ENCODE results near the gene PRDX1. TPM values are rescaled to one million over a fixed set of nuclear protein-coding genes. Genes with fewer than 3 reads are reported as not detected.
"Not testable (repeated sequence)": the region's sequence is repeated elsewhere in the genome, so short reads cannot be mapped to it uniquely, and the experiment has no call there.

The PRDX1 gene
- total RNA-seq, 2 donors from 2014 or later: 196 to 246 TPM

- no peak for DNase-seq (ENCODE audit: low spot score)
- Histone ChIP-seq H3K4me3 (no peak overlapping the region), H3K4me1 (ENCODE audit: control insufficient read depth in 1 of 2, low read depth in 2 of 2) (no peaks in the 10 kb centered on the region), H3K27ac (no peak overlapping the region), H3K36me3 (no peaks in the 10 kb centered on the region), H3K27me3 (replicated peaks; ENCODE audit: insufficient read depth) (no peaks in the 10 kb centered on the region), H3K9me3 (no peaks in the 10 kb centered on the region)
- no peak for TF ChIP-seq CTCF (IDR thresholded peaks at IDR 0.05)
- no peak for ATAC-seq (ENCODE audit: insufficient number of reproducible peaks, low FRiP score, low read depth)
These were observed 14.5 kb upstream of the PRDX1 start for GRCh38 chr1:45535988-45536766.

GRCh38 chr1:45531873-45532272 is 10.2 kb upstream of the PRDX1 start:
- no peak for TF ChIP-seq CTCF (IDR thresholded peaks at IDR 0.05)
- H3K9me3 ChIP-seq: no peaks in the 10 kb centered on the region
- ATAC-seq (ENCODE audit: insufficient number of reproducible peaks, low FRiP score, low read depth): no peak

GRCh38 chr1:45530632-45531135 is 9.0 kb upstream of the PRDX1 start:
- Histone ChIP-seq H3K27me3 (replicated peaks; ENCODE audit: insufficient read depth) (no peaks in the 10 kb centered on the region), H3K36me3 (no peaks in the 10 kb centered on the region), H3K4me1 (ENCODE audit: control insufficient read depth in 1 of 2, low read depth in 2 of 2) (no peaks in the 10 kb centered on the region), H3K9me3 (no peaks in the 10 kb centered on the region), H3K4me3 (no peak overlapping the region), H3K27ac (no peak overlapping the region)
- no peak for DNase-seq (ENCODE audit: low spot score)
- no peak for TF ChIP-seq CTCF (IDR thresholded peaks at IDR 0.05)
- ATAC-seq (ENCODE audit: insufficient number of reproducible peaks, low FRiP score, low read depth): no peak

More at GRCh38 chr1:45531873-45532272, 10.2 kb upstream of the PRDX1 start:
- Histone ChIP-seq H3K4me3 (no peak overlapping the region), H3K4me1 (ENCODE audit: control insufficient read depth in 1 of 2, low read depth in 2 of 2) (no peaks in the 10 kb centered on the region), H3K36me3 (no peaks in the 10 kb centered on the region), H3K27ac (no peak overlapping the region), H3K27me3 (replicated peaks; ENCODE audit: insufficient read depth) (no peaks in the 10 kb centered on the region)
- no peak for DNase-seq (ENCODE audit: low spot score)

- H3K27me3 ChIP-seq (replicated peaks; ENCODE audit: insufficient read depth): no peaks in the 10 kb centered on the region
- H3K36me3 ChIP-seq: no peaks in the 10 kb centered on the region
- no peak overlapping the region for H3K27ac ChIP-seq
- peaks cover 0 to 4% of the 10 kb centered on the region in 2 donors for H3K4me1 ChIP-seq (ENCODE audit: control insufficient read depth in 1 of 2, low read depth in 2 of 2)
- no peak for ATAC-seq (ENCODE audit: insufficient number of reproducible peaks, low FRiP score, low read depth)
- H3K9me3 ChIP-seq: no peaks in the 10 kb centered on the region
- TF ChIP-seq CTCF (IDR thresholded peaks at IDR 0.05): no peak
- DNase-seq (ENCODE audit: low spot score): no peak
- H3K4me3 ChIP-seq: no peak overlapping the region
These were observed 4.5 kb upstream of the PRDX1 start for GRCh38 chr1:45526135-45526644.

- H3K27me3 ChIP-seq (replicated peaks; ENCODE audit: insufficient read depth); H3K4me3 ChIP-seq; H3K36me3 ChIP-seq; DNase-seq (ENCODE audit: low spot score); H3K27ac ChIP-seq; H3K9me3 ChIP-seq; ATAC-seq (ENCODE audit: insufficient number of reproducible peaks, low FRiP score, low read depth): not testable (repeated sequence)
- H3K4me1 ChIP-seq (ENCODE audit: control insufficient read depth in 1 of 2, low read depth in 2 of 2): peaks cover 7 to 17% of the 10 kb centered on the region in 2 donors
These were observed 2.3 kb upstream of the PRDX1 start for GRCh38 chr1:45523975-45524374.

GRCh38 chr1:45523516-45523915 is 1.8 kb upstream of the PRDX1 start:
- not testable (repeated sequence) for H3K4me3 ChIP-seq; H3K36me3 ChIP-seq; H3K27me3 ChIP-seq (replicated peaks; ENCODE audit: insufficient read depth); H3K27ac ChIP-seq; ATAC-seq (ENCODE audit: insufficient number of reproducible peaks, low FRiP score, low read depth); DNase-seq (ENCODE audit: low spot score); H3K9me3 ChIP-seq
- H3K4me1 ChIP-seq (ENCODE audit: control insufficient read depth in 1 of 2, low read depth in 2 of 2): peaks cover 10 to 21% of the 10 kb centered on the region in 2 donors

Data from thoracic aorta (tissue), 2 donors.